ENCODE data around the gene ANKRD33B.

DNA sequence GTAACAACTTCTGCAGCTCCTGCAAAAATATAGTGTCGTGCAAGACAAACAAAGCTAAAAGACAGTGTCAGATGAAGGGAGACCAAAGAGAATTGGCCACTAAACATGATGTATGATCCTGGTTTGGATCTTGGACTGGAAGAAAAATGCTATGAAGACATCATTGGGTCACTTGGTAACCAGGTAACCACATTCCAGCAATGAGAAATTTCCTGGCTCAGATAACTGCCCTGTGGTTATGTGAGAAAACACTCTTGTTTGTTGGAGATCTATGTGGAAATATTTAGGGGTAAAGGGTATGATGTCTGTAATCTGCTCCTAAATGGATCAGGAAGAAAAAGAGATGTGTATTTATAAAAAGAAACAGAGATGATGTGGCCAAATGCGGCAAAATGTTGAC is 45.5 kb upstream of the ANKRD33B start:
- TF ChIP-seq CTCF (IDR thresholded peaks at IDR 0.05) (no peak), POLR2A (IDR thresholded peaks at IDR 0.05) (no peak), EP300 (IDR thresholded peaks at IDR 0.05) (no peak)

All from upper lobe of left lung (tissue), 4 donors.